Measurements from ENCODE around the gene CXCR5.

CXCR5 gene

DNA sequence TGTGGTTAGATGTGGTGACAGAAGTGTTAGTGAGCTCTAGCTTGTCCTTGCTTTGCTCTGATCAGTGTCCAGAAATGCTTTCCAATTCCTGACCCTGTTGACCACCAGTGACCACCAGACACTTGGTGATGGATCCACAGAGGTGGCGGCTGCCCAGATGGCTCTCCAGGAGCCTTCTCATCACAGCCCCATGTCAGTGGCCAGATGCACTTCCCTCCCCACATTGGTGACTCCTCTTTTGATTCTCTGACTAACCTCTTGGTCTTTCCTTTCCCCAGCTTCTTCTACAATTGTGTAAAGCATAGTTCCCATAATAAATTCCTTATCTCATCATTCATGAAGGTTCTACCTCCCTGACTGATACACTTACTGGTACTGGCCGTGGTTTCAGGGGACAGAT lies 40.1 kb upstream of the CXCR5 start:
- no peak overlapping the region for H3K4me3 ChIP-seq (ENCODE audit: low read length)
- DNase-seq (ENCODE audit: low read depth) = no peak
- TF ChIP-seq CTCF (IDR thresholded peaks at IDR 0.05; ENCODE audit: insufficient read depth, low read depth, low read length, missing control alignments) = no peak

DNA sequence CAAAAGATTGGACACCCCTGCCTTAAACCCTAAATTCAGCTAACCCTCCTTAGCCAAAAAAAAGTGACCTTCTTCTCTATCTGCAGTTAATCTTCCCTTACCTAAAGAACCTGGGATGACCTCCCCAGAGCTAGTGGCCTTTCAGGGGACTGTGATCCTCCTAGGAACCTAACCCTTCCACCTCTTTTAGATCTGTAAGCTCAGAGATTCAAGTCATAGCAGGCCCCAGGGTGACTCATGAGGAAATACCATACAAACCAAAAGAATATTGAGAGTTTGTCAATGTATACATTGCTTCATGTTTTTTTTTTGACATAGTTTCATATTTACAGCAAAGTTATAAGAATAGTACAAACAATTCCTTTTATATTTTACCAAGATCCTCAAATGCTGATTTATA lies 38.3 kb upstream of the CXCR5 start:
- H3K4me3 ChIP-seq (ENCODE audit: low read length) = no peak overlapping the region
- no peak for TF ChIP-seq CTCF (IDR thresholded peaks at IDR 0.05; ENCODE audit: insufficient read depth, low read depth, low read length, missing control alignments)
- peak; percentile 89 for DNase-seq (ENCODE audit: low read depth)

DNA sequence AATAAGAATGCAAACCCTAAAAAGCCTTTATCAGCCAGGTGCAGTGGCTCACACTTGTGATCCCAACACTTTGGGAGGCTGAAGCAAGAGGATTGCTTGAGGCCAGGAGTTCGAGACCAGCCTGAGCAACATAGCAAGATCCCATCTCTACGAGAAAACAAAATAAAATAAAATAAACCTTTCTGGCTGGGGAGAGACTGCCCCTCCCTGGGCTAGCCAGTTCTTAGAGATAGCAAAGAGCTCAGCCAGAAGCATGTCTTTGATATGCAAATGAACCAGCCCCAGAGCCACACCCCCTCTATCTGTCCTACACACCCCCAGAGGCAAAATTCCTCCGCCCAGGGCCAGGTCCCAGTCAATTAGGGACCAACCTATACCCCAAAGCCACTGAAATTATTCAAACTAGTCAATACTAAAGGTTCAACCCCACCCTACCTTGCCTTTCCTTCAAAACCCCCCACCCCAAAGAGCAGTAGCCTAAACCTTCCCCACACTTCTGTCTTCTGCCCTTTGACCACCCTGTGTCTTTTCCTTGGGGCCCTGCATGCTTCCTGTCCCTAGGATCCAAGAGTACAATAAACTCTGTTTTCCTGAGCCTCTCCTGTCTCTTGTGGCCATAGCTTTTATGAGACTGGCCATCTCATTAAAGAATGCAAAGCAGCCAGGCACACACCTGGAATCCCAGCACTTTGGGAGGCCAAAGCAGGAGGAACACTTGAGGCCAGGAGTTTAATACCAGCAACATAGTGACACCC lies 37.3 kb upstream of the CXCR5 start:
- no peak overlapping the region for H3K4me3 ChIP-seq (ENCODE audit: low read length)
- TF ChIP-seq CTCF (IDR thresholded peaks at IDR 0.05; ENCODE audit: insufficient read depth, low read depth, low read length, missing control alignments) = no peak
- no peak for DNase-seq (ENCODE audit: low read depth)

DNA sequence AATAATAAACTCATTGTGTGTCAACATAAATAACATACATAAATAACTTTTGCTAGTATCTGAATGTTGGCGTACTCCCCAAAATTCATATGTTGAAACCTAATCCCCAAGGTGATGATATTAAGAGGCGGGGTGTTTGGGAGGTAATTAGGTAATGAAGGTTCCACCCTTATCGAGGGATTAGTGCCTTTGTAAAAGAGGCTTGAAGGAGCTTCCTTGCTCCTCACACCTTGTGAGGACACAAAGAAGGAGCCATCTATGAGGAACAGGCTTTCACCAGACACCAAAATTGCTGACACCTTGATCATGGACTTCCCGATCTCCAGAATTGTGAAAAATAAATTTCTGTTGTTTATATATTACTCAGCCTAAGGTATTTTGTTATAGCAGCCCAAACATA lies 33.9 kb upstream of the CXCR5 start:
- no peak overlapping the region for H3K4me3 ChIP-seq (ENCODE audit: low read length)
- DNase-seq (ENCODE audit: low read depth) = peak; percentile 31
- TF ChIP-seq CTCF (IDR thresholded peaks at IDR 0.05; ENCODE audit: insufficient read depth, low read depth, low read length, missing control alignments) = no peak

GRCh38 chr11:118851970-118852369 lies 31.7 kb upstream of the CXCR5 start:
- H3K4me3 ChIP-seq (ENCODE audit: low read length) = no peak overlapping the region
- no peak for TF ChIP-seq CTCF (IDR thresholded peaks at IDR 0.05; ENCODE audit: insufficient read depth, low read depth, low read length, missing control alignments)
- no peak for DNase-seq (ENCODE audit: low read depth)

DNA sequence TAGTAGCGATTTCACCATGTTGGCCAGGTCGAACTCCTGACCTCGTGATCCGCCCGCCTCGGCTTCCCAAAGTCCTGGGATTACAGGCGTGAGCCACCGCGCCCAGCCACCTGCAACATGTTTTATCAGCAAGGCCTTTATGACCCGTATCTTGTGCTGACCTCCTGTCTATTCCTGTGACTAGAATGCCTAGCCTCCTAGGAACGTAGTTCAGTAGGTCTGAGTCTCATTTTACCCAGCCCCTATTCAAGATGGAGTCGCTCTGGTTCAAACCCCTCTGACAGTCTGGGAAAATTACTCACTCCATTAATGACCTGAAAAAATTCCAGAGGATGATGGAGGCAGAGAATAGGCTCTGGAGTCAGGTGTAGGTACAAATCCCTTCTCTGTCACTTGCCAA lies 30.0 kb upstream of the CXCR5 start:
- H3K4me3 ChIP-seq (ENCODE audit: low read length) = no peak overlapping the region
- no peak for DNase-seq (ENCODE audit: low read depth)
- no peak for TF ChIP-seq CTCF (IDR thresholded peaks at IDR 0.05; ENCODE audit: insufficient read depth, low read depth, low read length, missing control alignments)

DNA sequence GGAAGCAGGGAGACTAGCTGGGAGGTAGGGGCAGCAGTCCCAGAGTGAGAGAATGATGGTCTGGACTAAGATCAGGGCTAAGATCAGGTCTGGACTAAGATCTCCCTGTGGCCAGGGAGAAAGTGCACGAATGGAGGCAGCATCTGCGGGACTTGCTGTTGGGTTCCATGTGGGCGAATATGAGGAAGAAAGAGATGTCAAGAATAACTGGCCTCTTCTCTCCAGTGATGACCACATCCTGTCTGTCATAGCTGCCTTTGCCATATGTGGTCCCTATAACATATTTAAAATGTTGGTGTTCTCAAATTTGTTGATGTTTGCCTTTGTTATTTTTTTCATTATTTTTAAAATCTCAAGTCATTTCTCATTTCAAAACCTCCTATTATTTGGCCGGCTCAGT lies 27.4 kb upstream of the CXCR5 start:
- no peak for DNase-seq (ENCODE audit: low read depth)
- TF ChIP-seq CTCF (IDR thresholded peaks at IDR 0.05; ENCODE audit: insufficient read depth, low read depth, low read length, missing control alignments) = no peak
- H3K4me3 ChIP-seq (ENCODE audit: low read length) = no peak overlapping the region

Measured in epithelial cell of esophagus (primary cell).